Thyroid gland (tissue), 4 donors: ENCODE data around the gene ST6GALNAC6.

Source experiments
- POLR2A ChIP-seq, 2 donors: fragments of 450-650 bp; IDR thresholded peaks; one replicate each; pipeline ENCODE4 v1.6.1; 2017; ENCODE audit warnings: antibody characterized with exemption in 2 of 2, mild to moderate bottlenecking in 2 of 2, moderate library complexity in 1 of 2
- TF ChIP-seq, protein P1 (sequence below), 6 experiments: fragments of 200-600 bp in 3 of 6; fragments of 450-650 bp in 3 of 6; sonication (generic) in 3 of 6; IDR thresholded peaks; one replicate each; pipeline ENCODE4 v1.5.1; 2016 to 2019; ENCODE audit warnings: antibody characterized with exemption in 6 of 6, mild to moderate bottlenecking in 2 of 6, inconsistent platforms in 1 of 6, moderate library complexity in 1 of 6

GRCh38 chr9:127866535-127866934 lies 32.9 kb downstream of the ST6GALNAC6 start:
- TF ChIP-seq, protein P1, sequence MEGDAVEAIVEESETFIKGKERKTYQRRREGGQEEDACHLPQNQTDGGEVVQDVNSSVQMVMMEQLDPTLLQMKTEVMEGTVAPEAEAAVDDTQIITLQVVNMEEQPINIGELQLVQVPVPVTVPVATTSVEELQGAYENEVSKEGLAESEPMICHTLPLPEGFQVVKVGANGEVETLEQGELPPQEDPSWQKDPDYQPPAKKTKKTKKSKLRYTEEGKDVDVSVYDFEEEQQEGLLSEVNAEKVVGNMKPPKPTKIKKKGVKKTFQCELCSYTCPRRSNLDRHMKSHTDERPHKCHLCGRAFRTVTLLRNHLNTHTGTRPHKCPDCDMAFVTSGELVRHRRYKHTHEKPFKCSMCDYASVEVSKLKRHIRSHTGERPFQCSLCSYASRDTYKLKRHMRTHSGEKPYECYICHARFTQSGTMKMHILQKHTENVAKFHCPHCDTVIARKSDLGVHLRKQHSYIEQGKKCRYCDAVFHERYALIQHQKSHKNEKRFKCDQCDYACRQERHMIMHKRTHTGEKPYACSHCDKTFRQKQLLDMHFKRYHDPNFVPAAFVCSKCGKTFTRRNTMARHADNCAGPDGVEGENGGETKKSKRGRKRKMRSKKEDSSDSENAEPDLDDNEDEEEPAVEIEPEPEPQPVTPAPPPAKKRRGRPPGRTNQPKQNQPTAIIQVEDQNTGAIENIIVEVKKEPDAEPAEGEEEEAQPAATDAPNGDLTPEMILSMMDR (IDR thresholded peaks at IDR 0.05): no peak
- no peak for TF ChIP-seq POLR2A (IDR thresholded peaks at IDR 0.05)
